ENCODE data around the gene CCDC179.

Gene CCDC179

GRCh38 chr11:22860241-22860640, at the start of gene CCDC179:
TSS of gene CCDC179 (minus strand) at chr11:22860474. CDS start at chr11:22860421, 53 bp downstream.
- DNase-seq (ENCODE audit: low read depth, low spot score) = no peak

- DNase-seq (ENCODE audit: low read depth, low spot score) = no peak
Measured at GRCh38 chr11:22903782-22904181, 43.5 kb upstream of the CCDC179 start.

GRCh38 chr11:22901603-22902002, 41.3 kb upstream of the CCDC179 start:
- DNase-seq (ENCODE audit: low read depth, low spot score) = no peak

- no peak for DNase-seq (ENCODE audit: low read depth, low spot score)
Measured at GRCh38 chr11:22900764-22901486, 40.7 kb upstream of the CCDC179 start.

GRCh38 chr11:22898036-22898435, 37.8 kb upstream of the CCDC179 start:
- no peak for DNase-seq (ENCODE audit: low read depth, low spot score)

GRCh38 chr11:22890227-22890626, 30.0 kb upstream of the CCDC179 start:
- no peak for DNase-seq (ENCODE audit: low read depth, low spot score)

- no peak for DNase-seq (ENCODE audit: low read depth, low spot score)
Measured at GRCh38 chr11:22884217-22884616, 23.9 kb upstream of the CCDC179 start.

GRCh38 chr11:22879630-22880029, 19.4 kb upstream of the CCDC179 start:
- no peak for DNase-seq (ENCODE audit: low read depth, low spot score)

- DNase-seq (ENCODE audit: low read depth, low spot score) = no peak
Measured at GRCh38 chr11:22878604-22879003, 18.3 kb upstream of the CCDC179 start.

- DNase-seq (ENCODE audit: low read depth, low spot score) = no peak
Measured at GRCh38 chr11:22878039-22878438, 17.8 kb upstream of the CCDC179 start.

- peak; percentile 80 for DNase-seq (ENCODE audit: low read depth, low spot score)
Measured at GRCh38 chr11:22875869-22876473, 15.7 kb upstream of the CCDC179 start.

- DNase-seq (ENCODE audit: low read depth, low spot score) = no peak
Measured at GRCh38 chr11:22869325-22869724, 9.1 kb upstream of the CCDC179 start.

- no peak for DNase-seq (ENCODE audit: low read depth, low spot score)
Measured at GRCh38 chr11:22859756-22860155, 518 bp downstream of the CCDC179 start.

GRCh38 chr11:22851477-22851876, 8.8 kb downstream of the CCDC179 start:
- no peak for DNase-seq (ENCODE audit: low read depth, low spot score)

- no peak for DNase-seq (ENCODE audit: low read depth, low spot score)
Measured at GRCh38 chr11:22846726-22847125, 13.5 kb downstream of the CCDC179 start.

GRCh38 chr11:22832315-22833015, 27.8 kb downstream of the CCDC179 start:
- DNase-seq (ENCODE audit: low read depth, low spot score) = no peak

GRCh38 chr11:22830082-22830414, 30.2 kb downstream of the CCDC179 start:
- no peak for DNase-seq (ENCODE audit: low read depth, low spot score)

GRCh38 chr11:22829231-22830081, 30.8 kb downstream of the CCDC179 start, which contains the start of gene SVIP:
TSS of gene SVIP (minus strand) at chr11:22829801. CDS start at chr11:22829748, 53 bp downstream.
- peak; percentile 86 for DNase-seq (ENCODE audit: low read depth, low spot score)

GRCh38 chr11:22828373-22828772, 31.9 kb downstream of the CCDC179 start:
- no peak for DNase-seq (ENCODE audit: low read depth, low spot score)

GRCh38 chr11:22822203-22822602, 38.1 kb downstream of the CCDC179 start:
- DNase-seq (ENCODE audit: low read depth, low spot score) = no peak

GRCh38 chr11:22809893-22810292, 50.4 kb downstream of the CCDC179 start:
- no peak for DNase-seq (ENCODE audit: low read depth, low spot score)

All from smooth muscle cell of the brain vasculature (primary cell).